ENCODE data around the gene TULP4. TPM values are rescaled to one million over a fixed set of nuclear protein-coding genes. Genes with fewer than 3 reads are reported as not detected.

TULP4 gene, protein sequence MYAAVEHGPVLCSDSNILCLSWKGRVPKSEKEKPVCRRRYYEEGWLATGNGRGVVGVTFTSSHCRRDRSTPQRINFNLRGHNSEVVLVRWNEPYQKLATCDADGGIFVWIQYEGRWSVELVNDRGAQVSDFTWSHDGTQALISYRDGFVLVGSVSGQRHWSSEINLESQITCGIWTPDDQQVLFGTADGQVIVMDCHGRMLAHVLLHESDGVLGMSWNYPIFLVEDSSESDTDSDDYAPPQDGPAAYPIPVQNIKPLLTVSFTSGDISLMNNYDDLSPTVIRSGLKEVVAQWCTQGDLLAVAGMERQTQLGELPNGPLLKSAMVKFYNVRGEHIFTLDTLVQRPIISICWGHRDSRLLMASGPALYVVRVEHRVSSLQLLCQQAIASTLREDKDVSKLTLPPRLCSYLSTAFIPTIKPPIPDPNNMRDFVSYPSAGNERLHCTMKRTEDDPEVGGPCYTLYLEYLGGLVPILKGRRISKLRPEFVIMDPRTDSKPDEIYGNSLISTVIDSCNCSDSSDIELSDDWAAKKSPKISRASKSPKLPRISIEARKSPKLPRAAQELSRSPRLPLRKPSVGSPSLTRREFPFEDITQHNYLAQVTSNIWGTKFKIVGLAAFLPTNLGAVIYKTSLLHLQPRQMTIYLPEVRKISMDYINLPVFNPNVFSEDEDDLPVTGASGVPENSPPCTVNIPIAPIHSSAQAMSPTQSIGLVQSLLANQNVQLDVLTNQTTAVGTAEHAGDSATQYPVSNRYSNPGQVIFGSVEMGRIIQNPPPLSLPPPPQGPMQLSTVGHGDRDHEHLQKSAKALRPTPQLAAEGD (N-terminal part only)
- polyA plus RNA-seq (2013): 7.6 TPM

DNA sequence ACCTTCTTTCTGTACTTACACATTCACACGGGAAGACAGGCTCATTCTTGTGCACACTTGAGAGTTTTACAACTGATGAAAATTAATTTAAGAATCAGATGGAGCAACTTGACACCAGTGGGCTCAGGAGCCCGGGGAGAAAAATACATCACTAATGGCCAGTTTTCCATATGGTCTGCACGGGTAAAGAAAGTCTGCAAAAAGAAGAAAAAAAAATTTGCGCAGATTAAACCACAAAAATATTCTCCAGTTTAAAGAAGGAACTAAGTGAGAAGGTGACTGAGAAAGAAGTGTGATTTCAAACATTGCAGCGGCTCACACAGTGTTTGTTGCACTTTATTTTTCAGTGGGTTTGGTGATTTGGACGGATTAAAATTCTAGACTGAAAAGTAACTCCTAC, at the start of gene TULP4:
TULP4 (plus strand) TSS at position 301 of the 400 bp plus-strand sequence. CDS start 1,552 bp downstream, outside the sequence.
- CTCF ChIA-PET: no interaction called here
- no peaks in the 10 kb centered on the region for H3K27me3 ChIP-seq (replicated peaks in 2 of 5; ENCODE audit: control insufficient read depth in 4 of 5, insufficient read depth in 5 of 5, low read length in 4 of 5)
- peaks cover 4 to 14% (median 10%) of the 10 kb centered on the region in 4 experiments for H3K36me3 ChIP-seq (ENCODE audit: control insufficient read depth in 4 of 4, insufficient read depth in 4 of 4, low read length in 3 of 4)
- H3K4me1 ChIP-seq (ENCODE audit: control extremely low read depth in 1 of 4, control insufficient read depth in 4 of 4, insufficient read depth in 4 of 4, low read length in 3 of 4): peaks cover 0 to 12% (median 7%) of the 10 kb centered on the region in 4 experiments
- H3K27ac ChIP-seq (ENCODE audit: insufficient read depth in 1 of 2, low read depth in 1 of 2, low read length in 2 of 2, poor library complexity in 1 of 2, severe bottlenecking in 2 of 2): no peak within 1 kb of the TSS
- POLR2A ChIA-PET: no interaction called here
- no peak within 1 kb of the TSS for H3K4me3 ChIP-seq (ENCODE audit: control insufficient read depth in 1 of 7, extremely low read depth in 1 of 7, insufficient read depth in 4 of 7, low read depth in 2 of 7, low read length in 6 of 7)
- no peak for DNase-seq
- peaks cover 0 to 10% (median 4%) of the 10 kb centered on the region in 5 experiments for H3K9me3 ChIP-seq (ENCODE audit: control extremely low read depth in 1 of 5, control insufficient read depth in 4 of 5, insufficient read depth in 2 of 5, low read depth in 1 of 5, low read length in 4 of 5)
- 96% methylated on average over 3 of the region's 6 CpGs for WGBS (ENCODE audit: insufficient coverage)

DNA sequence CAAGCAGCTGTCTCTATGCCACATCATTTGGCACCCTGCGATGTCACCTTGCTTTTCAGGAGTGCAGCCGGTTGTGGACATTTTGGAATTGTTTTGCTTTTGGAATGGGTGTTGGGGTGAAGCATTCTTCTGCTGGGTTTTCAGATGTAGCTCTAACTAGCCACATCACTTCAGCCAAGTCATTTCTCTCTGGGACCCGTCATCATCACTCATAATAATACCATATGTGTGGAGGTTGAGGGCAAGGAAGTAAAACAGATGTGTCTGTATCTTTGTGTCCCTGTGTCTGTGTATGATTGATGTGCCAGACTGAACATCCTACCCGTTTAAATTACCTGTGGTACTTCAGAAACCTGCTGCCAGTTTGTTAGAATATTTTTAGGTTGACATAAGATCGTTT, 49.5 kb upstream of the TULP4 start:
- Histone ChIP-seq H3K27ac (ENCODE audit: insufficient read depth in 1 of 2, low read depth in 1 of 2, low read length in 2 of 2, poor library complexity in 1 of 2, severe bottlenecking in 2 of 2) (no peak overlapping the region), H3K9me3 (ENCODE audit: control extremely low read depth in 1 of 5, control insufficient read depth in 4 of 5, insufficient read depth in 2 of 5, low read depth in 1 of 5, low read length in 4 of 5) (peaks cover 0 to 2% (median 0%) of the 10 kb centered on the region in 5 experiments), H3K36me3 (ENCODE audit: control insufficient read depth in 4 of 4, insufficient read depth in 4 of 4, low read length in 3 of 4) (peaks cover 2 to 6% (median 3%) of the 10 kb centered on the region in 4 experiments), H3K27me3 (replicated peaks in 2 of 5; ENCODE audit: control insufficient read depth in 4 of 5, insufficient read depth in 5 of 5, low read length in 4 of 5) (no peaks in the 10 kb centered on the region), H3K4me3 (ENCODE audit: control insufficient read depth in 1 of 7, extremely low read depth in 1 of 7, insufficient read depth in 4 of 7, low read depth in 2 of 7, low read length in 6 of 7) (no peak overlapping the region), H3K4me1 (ENCODE audit: control extremely low read depth in 1 of 4, control insufficient read depth in 4 of 4, insufficient read depth in 4 of 4, low read length in 3 of 4) (no peaks in the 10 kb centered on the region)
- 100% methylated on average over 2 of the region's 5 CpGs for WGBS (ENCODE audit: insufficient coverage)
- POLR2A ChIA-PET: no interaction called here
- DNase-seq: no peak
- CTCF ChIA-PET: interaction anchor here (0.9 kb wide), 1 partner anchor 22 kb away, joined by 3 read pairs; no protein-coding TSS in a partner anchor

DNA sequence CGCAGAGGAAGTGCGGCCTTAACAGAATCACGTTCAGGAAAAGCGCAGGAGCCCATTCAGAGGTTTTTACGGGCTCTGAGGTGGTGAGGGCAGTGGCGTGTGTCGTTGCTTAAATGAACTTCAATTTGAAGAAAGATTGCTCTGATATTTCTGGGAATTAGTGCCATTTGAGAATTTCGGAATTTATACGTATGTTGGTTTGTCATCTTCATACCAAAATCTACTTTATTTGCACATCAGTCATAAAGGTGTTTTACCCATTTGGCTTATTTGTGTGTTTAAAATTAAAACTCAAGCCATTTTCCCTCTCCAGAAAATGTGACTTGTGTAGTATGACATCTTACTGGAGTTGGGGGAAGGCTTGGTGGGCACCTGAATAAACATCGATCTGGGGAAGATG, 48.1 kb upstream of the TULP4 start:
- H3K27me3 ChIP-seq (replicated peaks in 2 of 5; ENCODE audit: control insufficient read depth in 4 of 5, insufficient read depth in 5 of 5, low read length in 4 of 5): no peaks in the 10 kb centered on the region
- H3K27ac ChIP-seq (ENCODE audit: insufficient read depth in 1 of 2, low read depth in 1 of 2, low read length in 2 of 2, poor library complexity in 1 of 2, severe bottlenecking in 2 of 2): no peak overlapping the region
- no peaks in the 10 kb centered on the region for H3K4me1 ChIP-seq (ENCODE audit: control extremely low read depth in 1 of 4, control insufficient read depth in 4 of 4, insufficient read depth in 4 of 4, low read length in 3 of 4)
- 99% methylated on average over 8 of the region's 10 CpGs for WGBS (ENCODE audit: insufficient coverage)
- DNase-seq: no peak
- ChIA-PET POLR2A (no interaction called here), CTCF (no interaction called here)
- H3K4me3 ChIP-seq (ENCODE audit: control insufficient read depth in 1 of 7, extremely low read depth in 1 of 7, insufficient read depth in 4 of 7, low read depth in 2 of 7, low read length in 6 of 7): no peak overlapping the region
- peaks cover 3 to 6% (median 5%) of the 10 kb centered on the region in 4 experiments for H3K36me3 ChIP-seq (ENCODE audit: control insufficient read depth in 4 of 4, insufficient read depth in 4 of 4, low read length in 3 of 4)
- H3K9me3 ChIP-seq (ENCODE audit: control extremely low read depth in 1 of 5, control insufficient read depth in 4 of 5, insufficient read depth in 2 of 5, low read depth in 1 of 5, low read length in 4 of 5): peaks cover 0 to 2% (median 0%) of the 10 kb centered on the region in 5 experiments

DNA sequence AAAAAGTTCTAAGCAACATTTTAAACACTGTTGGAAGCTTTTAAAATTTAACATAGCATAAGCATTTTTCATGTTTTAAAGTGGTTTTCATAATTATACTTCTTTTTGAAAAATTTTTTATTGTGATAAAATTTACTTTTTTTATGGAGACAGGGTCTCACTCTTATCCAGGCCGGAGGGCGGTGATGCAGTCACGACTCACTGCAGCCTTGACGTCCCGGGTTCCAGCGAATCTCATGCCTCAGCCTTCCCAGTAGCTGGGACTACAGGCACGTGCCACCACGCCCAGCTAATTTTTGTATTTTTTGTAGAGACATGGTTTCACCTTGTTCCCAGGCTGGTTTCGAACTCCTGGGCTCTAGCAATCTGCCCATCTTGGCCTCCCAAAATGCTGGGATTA, 46.1 kb upstream of the TULP4 start:
- 100% methylated on average over 9 of the region's 9 CpGs for WGBS (ENCODE audit: insufficient coverage)
- CTCF ChIA-PET: interaction anchor here (0.7 kb wide), 1 partner anchor 57 kb away, joined by 3 read pairs; no protein-coding TSS in a partner anchor

DNA sequence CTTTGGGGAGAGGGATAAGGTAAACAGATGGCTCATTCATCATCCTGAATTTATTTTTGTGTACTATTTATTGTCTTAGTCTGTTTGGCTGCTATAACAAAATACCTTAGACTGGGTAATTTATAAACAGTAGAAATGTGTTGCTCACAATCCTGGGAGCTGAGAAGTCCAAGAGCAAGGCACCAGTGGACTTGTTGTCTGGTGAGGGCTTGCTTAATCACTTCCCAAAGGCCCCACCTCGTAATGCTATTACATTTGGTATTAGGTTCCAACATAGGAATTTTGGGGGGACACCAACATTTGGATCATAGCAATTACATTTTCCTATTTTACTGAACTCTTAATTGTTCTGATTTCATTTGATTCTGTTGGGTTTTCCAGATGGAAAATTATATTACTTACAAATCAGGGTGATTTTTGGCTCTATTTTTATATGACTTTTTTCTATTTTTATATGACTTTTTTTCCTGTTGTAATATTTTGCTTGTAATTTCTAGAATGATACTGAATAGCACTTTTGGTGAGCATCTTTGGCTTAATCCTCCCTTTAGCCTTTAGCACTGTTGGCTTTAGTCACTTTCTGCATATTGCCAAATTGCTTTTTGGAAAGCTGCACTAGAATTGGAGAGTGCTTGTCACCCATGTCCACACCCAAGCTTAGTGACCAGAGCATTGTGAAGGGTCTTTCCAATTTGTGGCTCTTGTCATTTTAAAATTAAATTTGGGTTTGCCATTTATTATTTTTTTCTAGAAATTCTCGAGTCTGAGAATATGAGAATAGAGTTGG, 43.7 kb upstream of the TULP4 start:
- DNase-seq: no peak
- POLR2A ChIA-PET: no interaction called here
- H3K36me3 ChIP-seq (ENCODE audit: control insufficient read depth in 4 of 4, insufficient read depth in 4 of 4, low read length in 3 of 4): peaks cover 2 to 4% (median 3%) of the 10 kb centered on the region in 4 experiments
- no peaks in the 10 kb centered on the region for H3K27me3 ChIP-seq (replicated peaks in 2 of 5; ENCODE audit: control insufficient read depth in 4 of 5, insufficient read depth in 5 of 5, low read length in 4 of 5)
- no peak overlapping the region for H3K4me3 ChIP-seq (ENCODE audit: control insufficient read depth in 1 of 7, extremely low read depth in 1 of 7, insufficient read depth in 4 of 7, low read depth in 2 of 7, low read length in 6 of 7)
- no peaks in the 10 kb centered on the region for H3K4me1 ChIP-seq (ENCODE audit: control extremely low read depth in 1 of 4, control insufficient read depth in 4 of 4, insufficient read depth in 4 of 4, low read length in 3 of 4)
- H3K27ac ChIP-seq (ENCODE audit: insufficient read depth in 1 of 2, low read depth in 1 of 2, low read length in 2 of 2, poor library complexity in 1 of 2, severe bottlenecking in 2 of 2): no peak overlapping the region
- peaks cover 0 to under 1% (median 0%) of the 10 kb centered on the region in 5 experiments for H3K9me3 ChIP-seq (ENCODE audit: control extremely low read depth in 1 of 5, control insufficient read depth in 4 of 5, insufficient read depth in 2 of 5, low read depth in 1 of 5, low read length in 4 of 5)
- WGBS (ENCODE audit: insufficient coverage): no CpG with 5 or more reads among the region's 2 CpGs
- CTCF ChIA-PET: interaction anchor here (1.6 kb wide), 1 partner anchor 9 kb away, joined by 3 read pairs; no protein-coding TSS in a partner anchor

More for the DNA sequence above, 46.1 kb upstream of the TULP4 start:
- H3K4me1 ChIP-seq (ENCODE audit: control extremely low read depth in 1 of 4, control insufficient read depth in 4 of 4, insufficient read depth in 4 of 4, low read length in 3 of 4): no peaks in the 10 kb centered on the region
- H3K27me3 ChIP-seq (replicated peaks in 2 of 5; ENCODE audit: control insufficient read depth in 4 of 5, insufficient read depth in 5 of 5, low read length in 4 of 5): no peaks in the 10 kb centered on the region
- no peak overlapping the region for H3K4me3 ChIP-seq (ENCODE audit: control insufficient read depth in 1 of 7, extremely low read depth in 1 of 7, insufficient read depth in 4 of 7, low read depth in 2 of 7, low read length in 6 of 7)
- H3K36me3 ChIP-seq (ENCODE audit: control insufficient read depth in 4 of 4, insufficient read depth in 4 of 4, low read length in 3 of 4): peaks cover 3 to 6% (median 5%) of the 10 kb centered on the region in 4 experiments
- DNase-seq: no peak
- H3K9me3 ChIP-seq (ENCODE audit: control extremely low read depth in 1 of 5, control insufficient read depth in 4 of 5, insufficient read depth in 2 of 5, low read depth in 1 of 5, low read length in 4 of 5): peaks cover 0 to 2% (median 0%) of the 10 kb centered on the region in 5 experiments
- POLR2A ChIA-PET: no interaction called here
- H3K27ac ChIP-seq (ENCODE audit: insufficient read depth in 1 of 2, low read depth in 1 of 2, low read length in 2 of 2, poor library complexity in 1 of 2, severe bottlenecking in 2 of 2): no peak overlapping the region

DNA sequence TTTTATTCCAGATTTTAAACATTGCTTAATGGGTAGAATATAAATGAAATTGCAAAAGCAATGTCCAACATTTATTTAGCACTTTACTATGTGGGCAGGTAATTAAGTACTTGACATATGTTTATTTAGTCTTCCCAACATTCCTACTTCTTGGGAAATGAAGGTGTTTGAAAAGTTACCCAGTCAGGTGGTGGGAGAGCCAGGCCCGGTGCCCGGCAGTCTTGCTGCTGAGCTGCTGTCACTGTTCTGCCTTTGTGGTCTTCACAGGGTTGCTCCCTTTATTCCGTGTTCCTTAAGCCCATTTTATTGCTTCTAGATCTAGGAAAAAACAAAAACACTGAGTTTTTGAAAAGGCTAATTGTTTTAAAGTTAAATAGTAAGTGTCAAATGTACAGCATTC, 42.6 kb upstream of the TULP4 start:
- H3K27me3 ChIP-seq (replicated peaks in 2 of 5; ENCODE audit: control insufficient read depth in 4 of 5, insufficient read depth in 5 of 5, low read length in 4 of 5): no peaks in the 10 kb centered on the region
- H3K27ac ChIP-seq (ENCODE audit: insufficient read depth in 1 of 2, low read depth in 1 of 2, low read length in 2 of 2, poor library complexity in 1 of 2, severe bottlenecking in 2 of 2): no peak overlapping the region
- POLR2A ChIA-PET: no interaction called here
- no peak for DNase-seq
- CTCF ChIA-PET: interaction anchor here (1.6 kb wide), 1 partner anchor 8 kb away, joined by 3 read pairs; no protein-coding TSS in a partner anchor
- no peaks in the 10 kb centered on the region for H3K9me3 ChIP-seq (ENCODE audit: control extremely low read depth in 1 of 5, control insufficient read depth in 4 of 5, insufficient read depth in 2 of 5, low read depth in 1 of 5, low read length in 4 of 5)
- H3K36me3 ChIP-seq (ENCODE audit: control insufficient read depth in 4 of 4, insufficient read depth in 4 of 4, low read length in 3 of 4): peaks cover 2 to 4% (median 3%) of the 10 kb centered on the region in 4 experiments
- no peak overlapping the region for H3K4me3 ChIP-seq (ENCODE audit: control insufficient read depth in 1 of 7, extremely low read depth in 1 of 7, insufficient read depth in 4 of 7, low read depth in 2 of 7, low read length in 6 of 7)
- 93% methylated on average over 2 of the region's 3 CpGs for WGBS (ENCODE audit: insufficient coverage)
- no peaks in the 10 kb centered on the region for H3K4me1 ChIP-seq (ENCODE audit: control extremely low read depth in 1 of 4, control insufficient read depth in 4 of 4, insufficient read depth in 4 of 4, low read length in 3 of 4)
